ENCODE data around the gene PDS5B. TPM values are rescaled to one million over a fixed set of nuclear protein-coding genes. Genes with fewer than 3 reads are reported as not detected.

Gene PDS5B
- total and polyA plus RNA-seq, 10 of the 15 experiments (the other 5 are each of a cell fraction or from before 2014, with no cell fraction given): 15.4 to 55.3 (median 30.7) TPM

GRCh38 chr13:32632343-32632909, 46.2 kb downstream of the PDS5B start:
- no peak for DNase-seq (ENCODE audit: low read depth, low spot score)
- TF ChIP-seq ZNF384 (IDR thresholded peaks at IDR 0.05; ENCODE audit: borderline replicate concordance, low read depth, low read length) (no peak), YY1 (IDR thresholded peaks at IDR 0.05; ENCODE audit: low read depth, low read length) (no peak), CEBPZ (IDR thresholded peaks at IDR 0.05; ENCODE audit: low read depth, low read length) (no peak), NFIC (IDR thresholded peaks at IDR 0.05; ENCODE audit: low read depth, low read length) (no peak), ATF3 (IDR thresholded peaks at IDR 0.05; ENCODE audit: borderline replicate concordance, extremely low read depth, low read depth, low read length) (no peak), CTCF (IDR thresholded peaks at IDR 0.05 in 2 of 3, conservative IDR thresholded peaks at IDR 0.05 in 1 of 3; ENCODE audit: control insufficient read depth in 2 of 3, extremely low read depth in 1 of 3, insufficient read depth in 1 of 3, low read depth in 3 of 3, low read length in 3 of 3) (no peak)
- Histone ChIP-seq H3K27ac (ENCODE audit: control insufficient read depth, insufficient read depth) (no peak overlapping the region), H3K79me2 (ENCODE audit: control insufficient read depth, insufficient read depth, low read length) (peaks cover 58% of the 10 kb centered on the region), H3K9me3 (replicated peaks; ENCODE audit: control insufficient read depth, insufficient read depth, low read length) (no peaks in the 10 kb centered on the region; the same call in 2 of the 3 replicates), H4K20me1 (ENCODE audit: control insufficient read depth, insufficient read depth) (no peaks in the 10 kb centered on the region; the same call in 1 of the 2 replicates), H2AFZ (ENCODE audit: control insufficient read depth, low read depth, low read length) (no peak overlapping the region), H3K4me1 (ENCODE audit: control insufficient read depth, insufficient read depth, low read length) (no peaks in the 10 kb centered on the region), H3K4me2 (ENCODE audit: control insufficient read depth, insufficient read depth) (no peak overlapping the region), H3K36me3 (ENCODE audit: control insufficient read depth in 2 of 2, insufficient read depth in 2 of 2, low read length in 1 of 2) (no peaks in the 10 kb centered on the region; a peak in 1 of 4 replicates), H3K4me3 (no peak overlapping the region), H3K9ac (ENCODE audit: control insufficient read depth, insufficient read depth, low read length) (no peak overlapping the region), H3K27me3 (replicated peaks in 1 of 2; ENCODE audit: control insufficient read depth in 2 of 2, insufficient read depth in 2 of 2, low read length in 1 of 2) (no peaks in the 10 kb centered on the region)
- in situ Hi-C loops (cut with MboI) (no loop called here), intact Hi-C loops (cut with micrococcal nuclease; ENCODE audit: unreplicated experiment) (no loop called here)
- 94% methylated on average over 3 of the region's 3 CpGs for WGBS (ENCODE audit: insufficient coverage, insufficient replicate concordance, low lambda C conversion rate, missing lambda C conversion rate)
- CTCF ChIA-PET: interaction anchor here (1.0 to 2.7 kb wide), 5 partner anchors 10 to 51 kb away, joined by 3 to 16 read pairs (median 5); no protein-coding TSS in a partner anchor
- no peak for ATAC-seq
- SMC1A ChIA-PET (ENCODE audit: uncharacterized antibody, unreplicated experiment): interaction anchor here (0.6 to 3.3 kb wide), 4 partner anchors 10 to 193 kb away, joined by 3 to 11 read pairs (median 3); no protein-coding TSS in a partner anchor
- BruUV-seq (replicated peaks): no TSS peak
- FAIRE-seq: no peak
- POLR2A ChIA-PET: interaction anchor here (0.6 kb wide), 1 partner anchor 19 kb away, joined by 3 read pairs; no protein-coding TSS in a partner anchor
- RAD21 ChIA-PET (ENCODE audit: unreplicated experiment): interaction anchor here (1.2 to 1.3 kb wide), 2 partner anchors 13 to 43 kb away, joined by 4 to 5 read pairs; no protein-coding TSS in a partner anchor

Measured in GM12878 (cell line).